ENCODE measurements around the gene FIBCD1. TPM values are rescaled to one million over a fixed set of nuclear protein-coding genes. Genes with fewer than 3 reads are reported as not detected.

The FIBCD1 gene
- total RNA-seq, 1 experiment from 2014 or later = 6.6 TPM

- TF ChIP-seq ARID4B (CRISPR knock-in tag; IDR thresholded peaks at IDR 0.05; ENCODE audit: borderline replicate concordance) = no peak
- TF ChIP-seq ATF2 (CRISPR knock-in tag; IDR thresholded peaks at IDR 0.05; ENCODE audit: borderline replicate concordance, low read depth) = no peak
- TF ChIP-seq STAT6 (CRISPR knock-in tag; conservative IDR thresholded peaks at IDR 0.05; ENCODE audit: low read depth) = no peak
- no peak for TF ChIP-seq USF1 (CRISPR knock-in tag; IDR thresholded peaks at IDR 0.05)
- no peak for TF ChIP-seq ZNF423 (CRISPR knock-in tag; IDR thresholded peaks at IDR 0.05)
- TF ChIP-seq E2F5 (CRISPR knock-in tag; IDR thresholded peaks at IDR 0.05) = no peak
- no peak for TF ChIP-seq FOXP1 (CRISPR knock-in tag; IDR thresholded peaks at IDR 0.05; ENCODE audit: borderline replicate concordance)
Measured at GRCh38 chr9:130862217-130862616, 76.8 kb downstream of the FIBCD1 start (continued).

- DNase-seq (ENCODE audit: low spot score) = no peak
- no peak overlapping the region for H3K4me3 Mint-ChIP-seq
- H3K9me3 Mint-ChIP-seq = no peaks in the 10 kb centered on the region
- no peak for ATAC-seq
- TF ChIP-seq JAZF1 (CRISPR knock-in tag; IDR thresholded peaks at IDR 0.05) = no peak
- H3K36me3 Mint-ChIP-seq = peaks cover 30% of the 10 kb centered on the region
- ChIA-PET POLR2A (no interaction called here), CTCF (interaction anchor here (1.0 to 6.3 kb wide), 7 partner anchors 8 to 161 kb away, joined by 3 to 83 read pairs (median 4); no protein-coding TSS in a partner anchor)
- no peaks in the 10 kb centered on the region for H3K27me3 Mint-ChIP-seq (ENCODE audit: low read depth)
- H3K27ac Mint-ChIP-seq = peak overlapping the region; percentile 53
- H3K4me1 Mint-ChIP-seq = peaks cover 25% of the 10 kb centered on the region
Measured at GRCh38 chr9:130861372-130862180, 77.5 kb downstream of the FIBCD1 start.

- Mint-ChIP-seq H3K4me3 (no peak overlapping the region), H3K9me3 (no peaks in the 10 kb centered on the region), H3K27me3 (ENCODE audit: low read depth) (no peaks in the 10 kb centered on the region), H3K36me3 (peaks cover 35% of the 10 kb centered on the region), H3K27ac (peak overlapping the region; percentile 90), H3K4me1 (peaks cover 25% of the 10 kb centered on the region)
- POLR2A ChIA-PET = no interaction called here
- ATAC-seq (peak; percentile 26), DNase-seq (ENCODE audit: low spot score) (no peak)
- CTCF ChIA-PET = interaction anchor here (0.6 to 1.0 kb wide), 2 partner anchors 9 to 167 kb away, joined by 3 read pairs; partner anchors contain the start of gene EXOSC2
- no peak for TF ChIP-seq ERG (CRISPR knock-in tag; IDR thresholded peaks at IDR 0.05)
- no peak for TF ChIP-seq MXD4 (CRISPR knock-in tag; IDR thresholded peaks at IDR 0.05; ENCODE audit: borderline replicate concordance)
- TF ChIP-seq ZNF425 (CRISPR knock-in tag; conservative IDR thresholded peaks at IDR 0.05) = no peak
- no peak for TF ChIP-seq ELF4 (CRISPR knock-in tag; IDR thresholded peaks at IDR 0.05; ENCODE audit: low read depth)
- no peak for TF ChIP-seq NR2C2 (CRISPR knock-in tag; IDR thresholded peaks at IDR 0.05)
Measured at GRCh38 chr9:130860458-130861316, 78.4 kb downstream of the FIBCD1 start.
